HS-5 (cell line): ENCODE results near the gene CDH13.

Source experiments
- DNase-seq: peaks from one replicate; pipeline ENCODE4 v3.0.0-alpha.2; 2012; ENCODE audit warnings: low read depth

Gene CDH13

DNA sequence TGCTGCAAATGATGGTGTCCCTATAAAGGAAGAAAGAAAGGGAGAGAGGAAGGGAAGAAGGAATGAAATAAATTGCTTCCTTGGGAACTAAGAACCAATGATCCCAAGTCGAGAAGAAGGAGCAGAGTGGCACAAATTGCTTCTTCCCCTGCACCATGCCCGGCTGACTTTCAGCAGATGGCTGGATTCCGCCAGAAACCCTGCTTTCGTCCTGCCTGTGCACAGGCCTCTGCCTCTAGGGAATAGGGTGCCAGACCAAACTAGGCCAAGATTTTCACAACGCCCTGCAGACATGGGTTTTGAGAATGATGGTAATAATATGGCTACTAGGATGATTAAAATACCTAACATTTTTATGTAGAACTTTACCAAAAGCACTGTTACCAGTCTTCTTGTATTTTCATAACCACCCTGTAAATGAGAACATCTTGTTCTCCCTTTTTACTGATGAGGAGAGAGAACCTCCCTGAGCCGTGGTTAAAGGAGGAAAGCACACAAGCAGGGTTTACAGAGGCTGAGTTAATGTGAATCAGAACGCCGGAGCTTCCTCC lies 1058.9 kb downstream of the CDH13 start:
- DNase-seq = no peak

DNA sequence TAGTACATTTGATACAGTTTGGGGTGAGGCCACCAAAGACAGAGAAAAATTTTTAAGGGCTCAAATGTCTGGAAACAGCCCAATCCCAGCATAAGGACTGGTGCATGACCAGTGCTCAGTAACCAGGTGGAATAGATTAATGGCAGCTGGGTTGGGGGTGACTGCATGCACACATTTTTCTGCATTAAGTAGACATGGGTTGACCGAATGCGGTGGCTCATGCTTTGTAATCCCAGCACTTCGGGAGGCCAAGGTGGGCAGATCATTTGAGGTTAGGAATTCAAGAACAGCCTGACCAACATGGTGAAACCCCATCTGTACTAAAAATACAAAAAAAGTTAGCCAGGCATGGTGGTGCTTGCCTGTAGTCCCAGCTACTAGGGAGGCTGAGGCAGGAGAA lies 1060.0 kb downstream of the CDH13 start:
- DNase-seq = no peak

DNA sequence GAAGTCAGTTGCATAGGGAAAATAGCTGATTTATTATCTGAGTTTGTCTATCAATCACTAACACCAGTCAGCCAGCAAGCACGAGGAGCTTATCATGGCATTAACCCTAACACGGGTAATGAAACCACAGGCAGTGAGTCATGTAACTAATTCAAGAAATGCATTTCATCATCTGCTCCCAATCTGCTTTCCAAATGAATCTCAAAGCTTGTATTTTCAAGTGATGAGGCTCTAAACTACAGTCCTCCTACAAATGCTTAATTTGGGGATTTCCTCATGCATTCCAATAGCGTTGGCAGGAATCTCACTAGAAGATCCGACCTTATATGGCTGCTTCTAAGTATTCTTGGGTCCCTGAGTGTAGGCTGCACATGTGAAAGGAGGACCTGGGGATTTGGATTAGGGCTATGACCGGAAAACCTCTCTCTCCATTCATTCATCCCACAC lies 1062.6 kb downstream of the CDH13 start:
- peak; percentile 83 for DNase-seq

DNA sequence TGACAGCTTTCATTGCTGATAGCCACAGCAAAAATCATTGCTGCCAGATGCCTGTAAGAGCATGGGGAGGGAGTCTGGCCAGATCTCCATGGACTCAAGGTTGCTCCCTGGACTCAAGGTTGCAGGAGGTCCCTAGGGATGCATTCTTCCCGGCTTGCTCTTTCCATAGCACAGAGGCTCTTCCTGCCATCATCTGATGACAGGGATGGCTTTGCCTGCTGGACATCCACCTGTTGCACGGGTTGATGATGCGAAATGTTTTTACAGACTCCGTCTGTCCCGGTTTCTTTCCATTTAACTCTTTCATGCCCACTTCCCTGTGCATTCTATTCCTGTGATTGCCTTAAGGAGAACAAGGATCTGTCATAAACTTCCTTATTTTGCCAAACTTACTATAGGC lies 1065.5 kb downstream of the CDH13 start:
- DNase-seq = no peak

DNA sequence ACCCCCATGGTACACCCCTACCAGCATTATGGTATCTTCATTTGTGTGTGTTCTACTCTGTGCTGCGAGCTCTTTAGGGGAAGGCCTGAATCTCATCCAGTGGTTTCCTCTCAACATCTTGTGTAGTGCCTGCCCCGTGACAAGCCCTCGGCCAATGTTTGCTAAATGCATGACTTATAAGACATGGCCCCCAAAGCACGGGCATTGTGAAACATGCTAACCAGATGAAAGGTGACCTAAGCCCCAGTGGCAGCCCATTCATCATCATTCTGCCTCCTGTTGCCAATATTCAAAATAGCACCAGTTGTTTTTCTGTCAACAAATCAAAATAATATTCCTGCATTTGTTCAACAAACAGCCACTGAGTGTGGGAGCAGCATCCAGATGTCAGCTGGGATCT lies 1072.2 kb downstream of the CDH13 start:
- DNase-seq = no peak

DNA sequence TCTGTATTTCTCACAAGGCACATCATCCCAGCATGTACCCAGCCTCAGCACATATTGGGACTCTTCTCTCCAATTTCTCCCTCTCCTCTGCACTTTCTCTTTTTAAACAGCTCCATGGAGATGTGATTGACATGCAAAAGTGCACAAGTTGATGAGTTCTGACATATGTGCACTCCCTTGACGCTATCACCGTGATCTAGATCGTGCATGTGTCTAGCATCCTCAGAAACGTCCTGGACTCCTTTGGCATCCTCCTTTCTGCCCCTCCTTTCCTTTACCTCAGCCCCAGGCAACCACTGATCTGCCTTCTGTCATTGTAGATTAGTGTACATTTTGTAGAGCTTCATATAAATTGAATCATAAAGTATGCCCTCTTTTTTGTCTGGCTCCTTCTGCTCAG lies 1073.0 kb downstream of the CDH13 start:
- DNase-seq = no peak

DNA sequence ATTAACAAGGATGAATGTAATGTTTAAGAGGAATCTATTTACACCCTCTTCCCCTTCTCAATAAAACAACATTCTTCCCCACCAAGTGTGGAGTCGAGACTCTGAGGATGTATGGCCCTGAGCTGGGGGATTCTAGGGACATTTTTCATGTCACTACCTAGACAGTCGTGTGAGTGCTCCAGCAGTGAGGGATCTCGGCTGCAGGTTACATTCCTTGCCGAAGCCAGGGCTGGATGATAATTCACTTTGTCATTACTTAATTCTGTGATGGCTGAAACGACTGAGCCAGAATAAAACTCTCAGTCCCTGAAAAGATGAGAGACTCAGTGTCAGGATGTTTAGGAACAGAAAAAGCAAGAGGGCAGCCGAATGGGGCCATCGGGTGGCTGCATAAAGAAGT lies 1074.1 kb downstream of the CDH13 start:
- DNase-seq = no peak

DNA sequence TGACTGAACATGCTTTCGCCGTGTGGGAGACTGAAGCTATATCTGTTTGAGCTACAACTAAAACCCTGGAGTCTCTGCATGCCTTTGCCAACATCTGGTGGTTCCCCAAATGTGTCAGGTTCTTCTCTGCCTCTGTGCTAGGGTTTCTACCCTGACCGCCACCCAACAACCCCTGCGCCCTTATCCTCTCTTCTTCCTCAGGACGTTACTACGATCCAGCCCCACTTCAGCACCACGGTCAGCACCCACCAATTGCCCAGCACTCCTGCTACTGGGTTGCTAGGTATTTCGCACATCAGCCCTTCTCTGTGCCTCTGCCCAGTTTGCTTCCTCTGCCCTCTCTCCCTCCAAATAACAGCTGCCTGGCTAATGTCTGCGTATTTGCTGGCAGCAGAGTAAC lies 1074.7 kb downstream of the CDH13 start:
- no peak for DNase-seq

DNA sequence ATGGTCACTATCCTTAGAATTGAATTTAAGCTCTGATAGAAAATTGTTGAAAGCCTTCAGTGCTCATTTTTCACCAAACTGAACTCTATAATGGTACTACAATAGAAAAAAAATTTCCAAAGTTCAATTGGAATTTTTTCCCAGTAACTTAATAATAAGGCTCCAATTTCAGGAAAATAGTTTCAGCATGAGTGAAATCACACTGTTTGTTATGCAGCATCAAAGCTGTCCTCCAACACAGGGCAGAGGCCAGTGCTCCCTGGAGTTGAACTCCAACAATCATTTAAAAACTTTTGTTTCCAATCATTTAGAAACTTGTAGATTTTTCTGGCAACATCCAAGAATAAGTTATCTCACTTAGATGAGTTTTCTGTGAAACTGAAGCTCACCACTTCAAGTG lies 1077.9 kb downstream of the CDH13 start:
- no peak for DNase-seq

DNA sequence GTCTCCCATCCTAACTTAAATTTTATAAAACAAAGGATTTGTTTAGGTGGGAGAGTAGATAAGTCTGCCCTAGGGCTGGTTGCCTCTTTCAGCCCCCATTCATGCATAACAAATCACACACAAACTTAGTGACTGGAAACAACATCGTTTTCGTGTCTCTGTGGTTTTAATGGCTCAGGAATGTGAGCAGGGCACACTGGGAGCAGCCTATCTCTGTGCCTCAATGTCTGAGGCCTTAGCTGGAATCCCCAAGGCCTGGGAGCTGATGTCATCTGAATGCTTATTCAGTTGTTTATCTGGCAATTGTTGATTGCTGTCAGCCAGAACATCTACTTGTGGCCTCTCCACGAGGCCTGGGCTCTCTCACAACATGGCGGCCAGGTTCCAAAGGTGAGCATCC lies 1079.1 kb downstream of the CDH13 start:
- DNase-seq = no peak

DNA sequence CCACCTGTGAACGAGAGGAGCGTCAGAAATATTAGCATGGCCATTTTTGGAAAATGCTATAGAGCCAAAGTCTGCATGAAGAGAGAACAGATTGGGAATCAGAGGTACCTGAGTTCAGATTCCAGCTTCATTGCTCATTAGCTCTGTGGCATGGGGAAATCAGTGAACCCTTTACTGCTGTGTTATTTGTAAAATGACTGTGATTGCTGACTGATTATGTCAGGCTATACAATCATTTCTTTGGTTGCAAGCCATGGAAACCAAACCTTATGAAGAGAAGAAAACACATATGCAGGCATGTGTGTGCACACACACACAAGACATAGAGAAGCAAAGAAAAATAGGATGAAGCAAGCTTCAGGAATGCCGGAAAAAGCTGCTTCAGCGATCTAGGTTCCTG lies 1079.6 kb downstream of the CDH13 start:
- DNase-seq = peak; percentile 49

DNA sequence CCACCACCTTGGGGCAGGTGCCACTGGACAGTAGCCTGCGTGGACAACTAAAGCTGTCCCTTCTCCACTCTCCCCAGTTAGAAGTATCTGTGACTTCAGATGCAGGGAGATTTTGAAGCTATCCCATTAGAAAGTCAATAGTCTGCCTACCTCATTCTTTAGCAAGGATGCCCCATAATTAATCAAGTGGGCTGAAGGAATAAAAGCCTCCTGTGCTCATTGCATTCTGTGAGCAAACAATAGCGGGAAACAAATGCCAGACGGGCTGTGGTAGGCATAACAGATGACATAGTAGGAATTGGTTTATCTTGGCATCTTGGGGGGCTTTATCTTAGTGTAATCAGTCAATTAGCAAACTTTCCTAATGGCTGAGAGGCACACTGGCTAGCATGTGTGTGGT lies 1084.3 kb downstream of the CDH13 start:
- DNase-seq = no peak

DNA sequence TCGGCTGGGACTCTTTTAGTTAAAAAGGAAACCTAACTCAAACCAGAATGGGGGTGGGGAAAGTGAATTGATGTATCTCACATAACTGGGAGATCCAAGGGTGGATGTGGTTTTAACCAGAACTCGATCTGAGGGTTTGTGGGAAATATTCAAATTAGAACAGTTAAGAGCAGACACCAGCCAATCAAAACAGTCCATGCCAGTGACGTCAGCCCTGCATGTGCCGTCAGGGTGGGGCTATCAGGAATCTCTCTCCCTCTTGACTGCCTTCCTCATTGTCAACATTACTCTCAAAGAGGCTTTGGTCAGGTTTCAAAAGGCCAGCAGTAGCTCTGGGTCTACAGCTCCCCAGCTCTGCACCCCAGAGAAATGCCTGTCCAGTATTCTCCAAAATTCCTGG lies 1086.8 kb downstream of the CDH13 start:
- DNase-seq = no peak

DNA sequence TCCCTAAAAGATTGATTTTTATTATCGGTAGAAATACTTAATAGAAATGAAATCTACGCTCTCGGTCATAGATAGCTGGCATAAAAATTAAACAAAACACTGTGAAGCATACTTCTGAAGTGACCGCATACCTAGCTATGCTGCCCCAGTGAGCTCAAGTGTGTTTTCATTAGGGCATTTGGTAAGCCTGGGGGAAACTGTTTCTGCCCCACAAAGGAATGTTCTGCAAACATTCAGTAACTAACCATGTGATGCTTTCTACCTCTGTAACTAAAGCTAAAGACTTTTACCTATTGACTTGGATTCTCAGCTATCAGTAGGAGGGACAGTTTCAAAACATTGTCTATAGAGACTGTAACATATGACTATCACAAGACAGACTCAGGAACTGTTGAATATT lies 1087.5 kb downstream of the CDH13 start:
- no peak for DNase-seq

DNA sequence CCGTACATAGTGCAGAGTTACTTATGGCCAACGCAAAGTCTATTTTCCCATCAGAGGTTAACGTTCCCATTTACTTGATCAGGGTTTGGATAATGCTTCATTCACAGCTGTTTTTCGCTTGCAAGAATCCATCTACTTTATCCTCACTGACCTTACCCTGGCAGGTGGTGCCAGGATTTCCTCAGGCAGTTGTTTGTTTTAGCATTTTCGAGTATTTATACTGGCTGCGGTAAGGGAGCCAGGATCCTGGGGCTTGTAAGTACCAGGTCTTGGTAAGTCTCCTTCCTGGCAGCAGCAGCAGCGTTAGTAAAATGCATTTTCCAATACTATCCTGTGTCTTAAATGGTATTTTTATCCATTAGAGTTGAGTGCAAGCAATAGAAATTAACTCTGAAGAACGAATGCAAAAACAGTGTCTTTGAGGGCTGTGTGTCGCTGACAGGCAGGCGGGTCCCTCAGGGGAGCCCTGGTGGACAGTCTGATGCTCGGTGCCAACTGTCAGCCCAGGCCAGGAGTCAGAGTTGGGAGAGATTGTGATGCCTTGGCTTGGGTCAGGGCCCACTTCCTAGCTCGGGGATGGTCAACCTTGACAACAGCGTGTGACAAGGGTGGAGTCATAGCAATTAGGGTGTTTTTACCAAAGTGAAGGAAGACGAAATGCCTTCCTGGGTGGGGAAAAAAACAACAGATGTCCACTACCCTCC lies 1088.6 kb downstream of the CDH13 start:
- DNase-seq = no peak

DNA sequence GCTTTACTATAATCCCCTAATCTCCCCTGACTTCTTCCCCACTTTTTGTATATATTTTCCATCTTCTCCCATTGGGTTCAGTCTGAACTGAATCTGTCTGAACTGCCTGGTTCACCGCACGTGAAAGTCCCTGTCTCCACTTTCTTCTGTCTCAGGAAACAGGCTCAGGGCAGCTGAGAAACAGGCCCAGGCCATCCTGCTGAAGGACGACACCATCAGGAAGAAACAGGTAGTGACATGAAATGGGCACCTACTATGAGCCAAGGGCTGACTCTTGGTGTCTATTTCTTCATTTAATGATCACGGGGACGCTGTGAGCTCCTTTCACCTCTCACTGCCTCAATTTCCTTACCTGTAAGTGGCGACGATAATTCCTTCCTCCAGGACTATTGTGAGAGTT lies 1090.5 kb downstream of the CDH13 start:
- DNase-seq = no peak

DNA sequence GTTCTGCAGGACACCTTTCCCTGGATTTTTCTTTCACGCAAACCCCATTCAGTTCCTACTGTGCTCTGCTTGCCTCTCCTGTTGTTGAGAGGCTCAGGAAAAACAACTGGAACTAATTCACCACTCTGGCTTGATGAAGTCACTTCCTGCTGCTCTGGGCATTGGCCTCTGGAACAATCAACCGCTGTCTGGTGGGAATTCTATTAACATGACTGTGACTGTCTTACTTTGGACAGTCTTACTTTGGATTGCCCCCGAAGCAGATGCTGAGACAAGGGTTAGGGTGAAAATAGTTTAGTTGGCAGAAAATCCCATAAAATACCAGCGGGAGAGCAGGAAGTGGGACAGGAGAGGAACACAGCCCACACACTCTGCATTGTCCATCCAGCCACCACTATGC lies 1091.0 kb downstream of the CDH13 start:
- peak; percentile 51 for DNase-seq

DNA sequence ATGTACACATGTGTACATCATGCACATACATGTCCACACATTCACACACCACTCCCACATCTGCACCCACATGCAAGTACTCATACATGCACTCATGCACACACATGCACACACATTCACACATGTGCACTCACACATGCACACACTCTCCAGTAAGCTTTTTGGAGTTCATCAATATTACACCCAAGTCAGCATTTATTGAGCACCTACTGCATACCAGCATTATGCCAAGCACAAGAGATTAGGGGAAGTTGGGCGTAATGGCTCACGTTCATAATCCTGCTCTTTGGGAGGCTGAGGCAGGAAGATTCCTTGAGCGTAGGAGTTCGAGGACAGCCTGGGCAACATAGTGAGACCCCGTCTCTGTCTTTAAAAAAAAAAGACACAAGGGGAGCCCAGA lies 1093.4 kb downstream of the CDH13 start:
- DNase-seq = no peak

DNA sequence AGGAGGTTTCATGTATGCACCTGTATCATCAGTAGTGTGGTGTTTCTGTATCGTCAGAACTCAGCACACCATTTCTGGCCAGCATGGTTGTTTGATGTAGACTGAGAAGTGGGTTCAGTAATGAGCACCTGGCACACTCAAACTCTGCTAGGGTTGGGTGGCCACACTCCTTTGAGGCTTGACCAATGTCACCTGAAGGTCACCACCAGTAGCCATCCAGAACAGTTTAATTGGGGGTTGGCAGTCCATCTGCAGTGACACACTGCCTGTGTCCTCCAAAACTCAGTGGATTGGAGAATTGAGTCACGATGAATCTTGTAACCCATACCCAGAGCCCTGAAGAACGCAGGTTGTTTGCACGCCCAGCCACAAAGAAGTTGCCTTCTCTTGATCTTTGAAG lies 1094.2 kb downstream of the CDH13 start:
- DNase-seq = no peak

DNA sequence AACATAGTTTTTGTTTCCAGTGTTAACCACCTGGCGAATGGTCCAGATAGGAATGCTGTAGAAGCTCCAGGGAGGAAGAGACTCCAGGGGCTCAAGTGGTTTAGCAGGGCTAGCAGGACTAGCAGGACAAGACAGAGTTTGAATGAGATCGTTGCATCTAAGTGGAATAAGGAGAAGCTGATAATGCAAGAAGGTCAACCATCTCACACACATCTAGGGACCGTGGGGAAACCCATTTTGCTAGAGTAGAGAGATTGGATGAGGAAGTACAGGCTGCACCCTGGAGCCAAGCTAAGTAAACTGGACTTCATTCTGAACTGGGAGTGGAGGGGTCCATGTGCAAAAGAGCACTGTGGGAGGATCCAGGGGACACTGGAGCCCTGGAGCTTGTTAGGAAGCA lies 1094.9 kb downstream of the CDH13 start:
- DNase-seq = no peak

DNA sequence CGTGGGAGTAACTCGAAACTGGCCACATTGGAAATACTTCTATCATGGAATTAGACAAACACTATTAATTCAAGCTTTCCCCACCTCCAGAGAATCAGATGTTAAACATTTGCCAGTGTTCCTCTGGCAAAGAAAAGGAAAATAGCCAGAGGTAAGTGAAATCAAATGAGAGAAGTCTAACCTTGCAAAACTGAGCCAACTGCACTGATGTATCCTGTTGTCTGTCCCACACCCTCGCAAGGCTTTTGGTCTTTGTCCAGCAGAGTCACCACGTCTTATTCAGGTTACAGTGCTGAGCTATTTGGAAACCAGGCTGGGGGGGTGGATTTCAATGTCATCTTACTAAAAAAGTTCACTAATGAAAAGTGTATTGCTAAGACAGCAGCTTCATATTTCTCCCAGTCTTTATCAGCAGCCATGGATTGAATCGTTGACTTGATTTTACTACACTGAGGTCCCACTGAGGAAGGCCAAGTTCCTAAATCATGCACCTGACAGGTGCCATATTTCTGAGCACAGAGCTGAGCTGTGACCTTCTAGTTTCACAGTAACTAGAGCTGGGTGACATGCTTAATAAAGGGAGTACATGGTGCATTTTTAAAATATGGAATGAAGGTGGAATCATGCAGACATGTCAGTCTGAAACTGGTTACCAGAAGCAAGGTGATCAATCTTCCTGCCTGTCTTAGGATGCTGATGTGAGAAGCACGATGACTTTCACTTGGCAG lies 1095.9 kb downstream of the CDH13 start:
- no peak for DNase-seq

DNA sequence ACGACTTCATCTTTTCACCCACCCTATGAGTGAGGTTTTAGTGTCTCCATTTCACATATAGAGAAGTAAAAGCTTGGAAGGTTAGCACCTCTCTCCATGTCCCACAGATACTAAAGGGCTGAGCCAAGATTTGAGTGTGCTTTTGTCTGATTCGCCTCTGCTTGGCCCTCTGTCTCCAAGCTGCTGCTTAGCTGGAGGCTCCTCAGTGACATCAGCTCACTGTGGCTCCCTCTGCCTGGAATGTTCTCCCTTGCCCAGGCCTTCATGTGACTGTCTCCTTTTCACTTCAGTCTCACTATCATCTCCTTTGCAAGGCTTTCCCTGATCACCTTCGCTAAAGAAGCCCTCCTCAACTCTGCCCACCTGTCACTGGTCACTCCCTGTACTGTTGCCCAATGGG lies 1096.5 kb downstream of the CDH13 start:
- no peak for DNase-seq

DNA sequence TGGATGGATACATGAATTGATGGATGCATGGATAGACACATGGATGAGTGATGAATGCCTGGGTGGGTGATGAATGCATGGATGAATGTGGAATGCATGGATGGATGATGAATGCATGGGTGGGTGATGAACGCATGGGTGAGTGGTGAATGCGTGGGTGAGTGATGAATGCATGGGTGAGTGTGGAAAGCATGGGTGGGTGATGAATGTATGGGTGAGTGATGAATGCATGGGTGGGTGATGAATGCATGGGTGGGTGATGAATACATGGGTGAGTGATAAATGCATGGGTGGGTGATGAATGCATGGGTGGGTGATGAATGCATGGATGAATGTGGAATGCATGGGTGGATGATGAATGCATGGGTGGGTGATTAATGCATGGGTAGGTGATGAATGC lies 1097.1 kb downstream of the CDH13 start:
- DNase-seq = no peak

DNA sequence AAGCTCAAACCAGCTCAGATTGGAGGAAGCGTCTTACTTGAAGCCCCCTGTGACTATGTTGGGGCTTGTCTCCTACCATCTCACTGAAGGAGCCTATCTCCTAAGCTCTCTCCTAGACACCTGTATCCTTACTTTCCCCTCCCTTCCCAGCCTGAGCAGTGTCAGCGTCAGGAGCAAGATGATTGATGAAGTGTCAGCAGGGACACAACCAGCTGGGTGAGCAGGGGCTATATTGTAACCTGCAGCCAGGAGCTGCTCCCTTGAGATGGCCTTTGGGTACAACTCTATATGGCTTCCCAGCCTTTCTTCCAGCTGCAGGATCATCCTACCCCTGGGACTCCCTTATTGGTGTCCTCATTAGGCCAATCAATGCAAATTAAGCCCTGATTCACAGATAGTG lies 1097.8 kb downstream of the CDH13 start:
- DNase-seq = no peak
